ENCODE results near the gene OPCML. TPM values are rescaled to one million over a fixed set of nuclear protein-coding genes. Genes with fewer than 3 reads are reported as not detected.

The OPCML gene
- total RNA-seq, 1 experiment from 2014 or later = not detected

- intact Hi-C loops (cut with micrococcal nuclease) = no loop called here
- Histone ChIP-seq H2AFZ (ENCODE audit: low read length) (no peak overlapping the region), H3K4me2 (ENCODE audit: low read length) (no peak overlapping the region), H3K4me1 (ENCODE audit: insufficient read depth, low read length) (no peaks in the 10 kb centered on the region), H3K27ac (ENCODE audit: low read length) (no peak overlapping the region), H3K27me3 (ENCODE audit: low read length) (no peaks in the 10 kb centered on the region), H4K20me1 (ENCODE audit: low read length) (no peaks in the 10 kb centered on the region), H3K9me2 (replicated peaks; ENCODE audit: low read length) (no peaks in the 10 kb centered on the region), H3K79me2 (ENCODE audit: low read length) (no peaks in the 10 kb centered on the region), H3F3A (ENCODE audit: low read length, unreplicated experiment) (no peaks in the 10 kb centered on the region), H3K9ac (ENCODE audit: low read length) (no peak overlapping the region), H3K36me3 (ENCODE audit: low read depth, low read length) (no peaks in the 10 kb centered on the region), H3K9me3 (ENCODE audit: low read length) (peaks cover 10% of the 10 kb centered on the region), H3K4me3 (ENCODE audit: low read length) (no peak overlapping the region)
- ATAC-seq (no peak), DNase-seq (no peak)
- BruUV-seq (replicated peaks) = no TSS peak
- ChIA-PET POLR2A (ENCODE audit: unreplicated experiment) (no interaction called here), CTCF (no interaction called here)
- TF ChIP-seq CTCF (conservative IDR thresholded peaks at IDR 0.05; ENCODE audit: low read depth, low read length) = no peak
- TF ChIP-seq EZH2 (IDR thresholded peaks at IDR 0.05; ENCODE audit: low read length, unreplicated experiment) = no peak
- no peak for TF ChIP-seq EZH2phosphoT487 (IDR thresholded peaks at IDR 0.05; ENCODE audit: borderline replicate concordance, low read length)
Measured at GRCh38 chr11:133239575-133239974, 292.7 kb downstream of the OPCML start.

- H4K20me1 ChIP-seq (ENCODE audit: low read length) = no peaks in the 10 kb centered on the region
- BruUV-seq (replicated peaks) = no TSS peak
- CTCF ChIA-PET = no interaction called here
- peaks cover 14% of the 10 kb centered on the region for H3K9me3 ChIP-seq (ENCODE audit: low read length)
- TF ChIP-seq EZH2 (IDR thresholded peaks at IDR 0.05; ENCODE audit: low read length, unreplicated experiment) = no peak
- TF ChIP-seq CTCF (conservative IDR thresholded peaks at IDR 0.05; ENCODE audit: low read depth, low read length) = no peak
- TF ChIP-seq EZH2phosphoT487 (IDR thresholded peaks at IDR 0.05; ENCODE audit: borderline replicate concordance, low read length) = no peak
- H3K27me3 ChIP-seq (ENCODE audit: low read length) = no peaks in the 10 kb centered on the region
- H3K4me1 ChIP-seq (ENCODE audit: insufficient read depth, low read length) = no peaks in the 10 kb centered on the region
- no peak overlapping the region for H3K4me2 ChIP-seq (ENCODE audit: low read length)
- no peaks in the 10 kb centered on the region for H3K36me3 ChIP-seq (ENCODE audit: low read depth, low read length)
- H3K9ac ChIP-seq (ENCODE audit: low read length) = no peak overlapping the region
- H2AFZ ChIP-seq (ENCODE audit: low read length) = no peak overlapping the region
- no peaks in the 10 kb centered on the region for H3K79me2 ChIP-seq (ENCODE audit: low read length)
- intact Hi-C loops (cut with micrococcal nuclease) = no loop called here
- no peak overlapping the region for H3K27ac ChIP-seq (ENCODE audit: low read length)
- no peaks in the 10 kb centered on the region for H3F3A ChIP-seq (ENCODE audit: low read length, unreplicated experiment)
- no peaks in the 10 kb centered on the region for H3K9me2 ChIP-seq (replicated peaks; ENCODE audit: low read length)
- no peak for ATAC-seq
- no peak for DNase-seq
- H3K4me3 ChIP-seq (ENCODE audit: low read length) = no peak overlapping the region
- POLR2A ChIA-PET (ENCODE audit: unreplicated experiment) = no interaction called here
Measured at GRCh38 chr11:133238495-133238894, 293.8 kb downstream of the OPCML start.

- Histone ChIP-seq H3K4me2 (ENCODE audit: low read length) (no peak overlapping the region), H3K27me3 (ENCODE audit: low read length) (no peaks in the 10 kb centered on the region), H2AFZ (ENCODE audit: low read length) (no peak overlapping the region), H3K27ac (ENCODE audit: low read length) (no peak overlapping the region), H3K4me1 (ENCODE audit: insufficient read depth, low read length) (no peaks in the 10 kb centered on the region), H3K9me3 (ENCODE audit: low read length) (peaks cover 18% of the 10 kb centered on the region), H3F3A (ENCODE audit: low read length, unreplicated experiment) (no peaks in the 10 kb centered on the region), H3K9ac (ENCODE audit: low read length) (no peak overlapping the region), H3K9me2 (replicated peaks; ENCODE audit: low read length) (no peaks in the 10 kb centered on the region), H3K79me2 (ENCODE audit: low read length) (no peaks in the 10 kb centered on the region), H3K36me3 (ENCODE audit: low read depth, low read length) (no peaks in the 10 kb centered on the region), H3K4me3 (ENCODE audit: low read length) (no peak overlapping the region), H4K20me1 (ENCODE audit: low read length) (no peaks in the 10 kb centered on the region)
- intact Hi-C loops (cut with micrococcal nuclease) = no loop called here
- ATAC-seq (no peak), DNase-seq (no peak)
- ChIA-PET CTCF (no interaction called here), POLR2A (ENCODE audit: unreplicated experiment) (no interaction called here)
- TF ChIP-seq EZH2 (IDR thresholded peaks at IDR 0.05; ENCODE audit: low read length, unreplicated experiment) = no peak
- no peak for TF ChIP-seq CTCF (conservative IDR thresholded peaks at IDR 0.05; ENCODE audit: low read depth, low read length)
- no peak for TF ChIP-seq EZH2phosphoT487 (IDR thresholded peaks at IDR 0.05; ENCODE audit: borderline replicate concordance, low read length)
- no TSS peak for BruUV-seq (replicated peaks)
Measured at GRCh38 chr11:133238027-133238426, 294.3 kb downstream of the OPCML start.

Measured in PC-3 (cell line).